SU-DHL-6 (cell line): Measurements from ENCODE around the gene SCN8A.

Experiments
- CTCF ChIP-seq: fragments of 200-600 bp; sonication (generic); IDR thresholded peaks from one replicate; pipeline ENCODE4 v1.5.1; 2017; ENCODE audit warnings: antibody characterized with exemption, mild to moderate bottlenecking, low read length, moderate library complexity; ENCODE audit not compliant: insufficient read depth, poor library complexity, severe bottlenecking
- EZH2phosphoT487 ChIP-seq: fragments of 200-600 bp; sonication (generic), shearing (Covaris generic); conservative IDR thresholded peaks from 2 replicates; pipeline ENCODE4 v1.6.1; 2018; ENCODE audit warnings: mild to moderate bottlenecking, antibody characterized with exemption, low read length, moderate library complexity, mixed read lengths

DNA sequence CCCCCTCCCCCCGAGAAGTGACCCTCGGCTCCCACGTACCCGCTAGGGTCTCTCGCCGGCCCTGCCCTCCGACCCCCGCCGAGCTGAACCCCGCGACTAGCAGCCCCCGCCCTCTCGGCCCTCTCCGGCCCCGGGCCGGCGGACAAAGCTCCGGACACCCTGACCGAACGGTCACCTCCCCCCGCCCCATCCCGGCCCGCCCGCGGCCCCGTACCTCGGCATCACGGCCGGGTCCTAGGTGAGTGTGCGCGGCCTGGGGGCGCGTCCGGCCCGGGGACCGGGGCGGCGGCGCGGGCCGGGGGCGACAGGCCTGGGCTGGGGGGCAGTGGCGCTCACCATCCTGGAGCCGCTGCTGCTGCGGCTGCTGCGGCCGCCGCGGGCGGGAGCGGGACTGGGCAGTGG, 257.3 kb downstream of the SCN8A start, which contains the start of gene FIGNL2:
- TF ChIP-seq CTCF: no peak
- TF ChIP-seq EZH2phosphoT487: no peak
